Stimulated activated naive CD8-positive, alpha-beta T cell treated with anti-CD3 and anti-CD28 coated beads, Interleukin-15, amount 100 ng/mL, for 72 hours (primary cell): ENCODE data around the gene NTM.

Experiments used
- ATAC-seq: fragments of 150-1000 bp; cut with Tn5 transposase; 2 replicates; pipeline ENCODE4 v1.10.0; 2021; ENCODE audit warnings: mild to moderate bottlenecking, moderate library complexity
- DNase-seq, 2 donors: peaks; one replicate each; pipeline ENCODE4 v3.0.0; 2021 to 2022
- H3K27ac Mint-ChIP-seq, 2 donors: one replicate each; pipeline ENCODE4 v1.8.0; 2022; ENCODE audit warnings: mild to moderate bottlenecking in 2 of 2, mixed read lengths in 2 of 2, moderate library complexity in 2 of 2
- H3K27me3 Mint-ChIP-seq: one replicate; pipeline ENCODE4 v1.8.0; 2022; ENCODE audit warnings: mixed read lengths
- H3K4me1 Mint-ChIP-seq: one replicate; pipeline ENCODE4 v1.8.0; 2022; ENCODE audit warnings: mild to moderate bottlenecking, mixed read lengths
- H3K4me3 Mint-ChIP-seq, 2 donors: one replicate each; pipeline ENCODE4 v1.8.0; 2022; ENCODE audit warnings: mild to moderate bottlenecking in 2 of 2, mixed read lengths in 2 of 2, moderate library complexity in 1 of 2
- H3K9me3 Mint-ChIP-seq, 2 donors: one replicate each; pipeline ENCODE4 v1.8.0; 2022; ENCODE audit warnings: mixed read lengths in 2 of 2

Gene NTM

DNA sequence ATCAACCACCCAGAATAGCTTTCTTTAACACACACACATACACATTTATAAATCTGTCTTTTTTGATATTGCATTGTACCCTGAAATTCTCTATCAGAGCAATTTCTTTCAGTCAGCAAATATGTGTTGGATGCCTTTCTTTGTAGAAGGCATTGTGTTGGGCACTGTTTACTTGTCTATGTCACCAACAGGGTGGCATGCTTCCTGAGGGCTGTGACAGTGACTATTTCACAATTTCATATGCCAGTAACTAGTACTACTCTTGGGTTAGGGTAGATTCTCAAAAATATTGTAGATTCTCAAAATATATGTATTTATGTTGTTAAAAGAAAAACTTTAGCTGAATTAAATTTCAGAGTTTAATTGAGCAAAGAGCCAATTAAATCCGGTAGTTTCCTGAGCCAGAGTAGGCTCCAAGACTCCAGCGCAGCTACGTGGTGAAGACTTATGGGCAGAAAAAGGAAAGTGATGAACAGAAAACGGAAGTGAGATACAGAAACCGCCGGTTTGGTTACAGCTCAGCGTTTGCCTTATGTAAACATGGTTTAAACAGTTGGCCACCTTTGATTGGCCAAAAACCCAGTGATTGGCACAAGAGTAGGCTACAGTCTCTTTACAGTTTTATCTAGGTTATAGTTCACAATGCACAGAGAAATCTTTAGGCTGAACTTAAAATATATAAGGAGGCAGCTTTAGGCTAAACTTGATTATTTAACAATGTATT lies 723.3 kb downstream of the NTM start:
- ATAC-seq (no peak), DNase-seq (no peak)
- no peak overlapping the region for H3K4me3 Mint-ChIP-seq
- H3K27me3 Mint-ChIP-seq = no peaks in the 10 kb centered on the region
- peaks cover 0 to 15% of the 10 kb centered on the region in 2 donors for H3K9me3 Mint-ChIP-seq
- H3K4me1 Mint-ChIP-seq = no peaks in the 10 kb centered on the region
- no peak overlapping the region for H3K27ac Mint-ChIP-seq

DNA sequence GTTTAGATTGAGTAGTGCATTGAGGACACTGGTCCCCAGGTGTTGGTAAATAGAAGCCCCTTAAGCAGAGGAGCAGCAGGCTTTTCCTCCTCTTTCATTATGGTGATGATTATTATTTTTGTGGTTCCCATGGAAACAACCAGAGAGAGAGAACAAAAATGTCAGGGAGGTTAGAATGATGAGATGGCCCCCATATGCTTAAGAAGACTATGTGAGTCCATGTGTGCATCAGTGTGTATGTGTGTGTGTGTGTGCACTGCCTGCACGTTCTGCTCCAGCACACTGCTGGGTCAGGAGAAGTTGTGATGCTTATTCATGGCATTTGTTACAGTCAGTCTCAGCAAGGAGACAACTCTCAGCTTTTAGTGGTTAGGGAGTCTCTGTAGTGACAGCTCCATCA lies 724.2 kb downstream of the NTM start:
- ATAC-seq (no peak), DNase-seq (no peak)
- no peaks in the 10 kb centered on the region for H3K27me3 Mint-ChIP-seq
- H3K4me3 Mint-ChIP-seq = no peak overlapping the region
- no peak overlapping the region for H3K27ac Mint-ChIP-seq
- peaks cover 0 to 15% of the 10 kb centered on the region in 2 donors for H3K9me3 Mint-ChIP-seq
- H3K4me1 Mint-ChIP-seq = no peaks in the 10 kb centered on the region

GRCh38 chr11:132095230-132096131 lies 725.1 kb downstream of the NTM start:
- ATAC-seq = no peak
- Mint-ChIP-seq H3K27me3 (no peaks in the 10 kb centered on the region), H3K27ac (peak overlapping the region in 1 of 2 donors; percentile 79), H3K4me1 (no peaks in the 10 kb centered on the region), H3K9me3 (peaks cover 0 to 13% of the 10 kb centered on the region in 2 donors), H3K4me3 (no peak overlapping the region)
- DNase-seq = no peak

DNA sequence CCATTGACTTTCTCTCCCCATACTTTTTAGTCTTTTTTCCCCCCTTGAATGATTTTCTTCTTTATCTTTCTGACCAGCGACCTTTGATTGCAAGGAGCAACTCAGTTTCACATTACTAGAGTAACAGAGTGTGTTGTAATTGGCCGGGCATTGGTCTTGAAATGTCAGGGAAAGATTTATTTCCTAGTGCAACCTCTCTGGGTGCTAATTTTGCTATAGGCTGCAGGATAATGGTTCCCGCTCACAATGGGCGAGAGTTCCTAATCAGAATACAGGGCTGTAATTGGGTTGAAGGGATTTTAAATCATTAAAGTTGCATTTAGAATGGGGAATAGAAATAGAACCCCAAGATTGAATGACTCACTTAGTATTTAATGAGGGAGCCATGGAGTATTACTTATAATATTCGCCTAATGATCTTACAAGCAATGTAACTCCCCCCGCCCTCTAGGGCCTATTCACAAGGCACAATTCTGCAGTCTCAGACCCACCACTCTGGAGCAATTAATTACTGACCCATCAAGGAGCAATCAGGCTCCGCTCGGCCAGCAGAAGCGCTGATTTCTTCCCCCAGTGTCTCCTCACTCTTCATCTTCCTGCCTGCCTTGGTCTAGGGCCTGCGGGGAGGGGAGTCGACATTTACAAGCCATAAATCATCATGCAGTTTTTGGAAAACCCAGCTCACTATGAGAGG lies 725.9 kb downstream of the NTM start:
- Mint-ChIP-seq H3K9me3 (peaks cover 0 to 9% of the 10 kb centered on the region in 2 donors), H3K27me3 (no peaks in the 10 kb centered on the region), H3K27ac (peak overlapping the region in 1 of 2 donors; percentile 79), H3K4me3 (no peak overlapping the region), H3K4me1 (no peaks in the 10 kb centered on the region)
- DNase-seq (no peak), ATAC-seq (no peak)

GRCh38 chr11:132099692-132100091 lies 729.3 kb downstream of the NTM start:
- DNase-seq = no peak
- Mint-ChIP-seq H3K4me3 (no peak overlapping the region), H3K27me3 (no peaks in the 10 kb centered on the region), H3K4me1 (no peaks in the 10 kb centered on the region), H3K9me3 (peaks cover 0 to 4% of the 10 kb centered on the region in 2 donors), H3K27ac (no peak overlapping the region)
- ATAC-seq = no peak

GRCh38 chr11:132100583-132100982 lies 730.2 kb downstream of the NTM start:
- no peak for DNase-seq
- no peak for ATAC-seq
- peaks cover 0 to 4% of the 10 kb centered on the region in 2 donors for H3K9me3 Mint-ChIP-seq
- H3K4me1 Mint-ChIP-seq = no peaks in the 10 kb centered on the region
- H3K4me3 Mint-ChIP-seq = no peak overlapping the region
- no peaks in the 10 kb centered on the region for H3K27me3 Mint-ChIP-seq
- no peak overlapping the region for H3K27ac Mint-ChIP-seq

DNA sequence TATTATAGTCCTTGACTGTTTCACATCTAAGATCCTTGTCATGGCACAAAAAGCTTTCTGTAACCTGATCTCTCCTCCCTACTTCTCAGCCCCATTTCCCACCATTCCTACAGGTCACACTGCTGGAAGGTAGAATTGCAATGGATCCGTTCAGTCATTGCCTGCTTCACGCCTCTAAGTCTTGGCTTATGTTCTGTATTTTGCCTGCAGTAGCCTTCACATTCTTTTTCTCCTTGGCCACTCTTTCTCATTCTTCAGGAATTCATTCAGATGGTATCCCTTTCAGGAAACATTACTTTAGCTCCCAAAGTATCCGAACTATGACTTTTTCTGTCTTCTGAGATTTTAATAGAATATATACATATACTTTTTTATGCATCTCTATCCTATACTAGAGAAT lies 731.5 kb downstream of the NTM start:
- no peak for DNase-seq
- H3K9me3 Mint-ChIP-seq = peaks cover 0 to 4% of the 10 kb centered on the region in 2 donors
- H3K27ac Mint-ChIP-seq = no peak overlapping the region
- H3K4me1 Mint-ChIP-seq = no peaks in the 10 kb centered on the region
- no peak for ATAC-seq
- H3K4me3 Mint-ChIP-seq = no peak overlapping the region
- no peaks in the 10 kb centered on the region for H3K27me3 Mint-ChIP-seq

DNA sequence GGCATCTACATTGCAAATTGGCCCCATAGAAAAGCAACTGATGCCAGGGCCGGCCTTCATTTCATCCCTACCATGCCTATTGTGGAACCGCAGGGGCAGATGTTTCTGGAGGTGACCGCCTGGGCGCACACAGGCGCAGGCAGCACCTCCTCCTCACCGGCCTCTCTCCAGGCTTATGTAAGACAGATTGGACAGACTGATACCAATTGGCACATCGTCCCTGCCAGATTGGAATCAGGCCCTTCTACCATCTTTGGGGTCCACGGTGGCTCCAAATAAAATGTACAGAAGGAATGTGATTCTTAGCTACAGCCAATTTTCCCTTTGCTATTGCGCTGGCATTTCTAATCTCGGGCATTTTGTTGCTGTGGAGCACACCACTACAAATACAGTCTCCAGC lies 732.6 kb downstream of the NTM start:
- no peak overlapping the region for H3K4me3 Mint-ChIP-seq
- no peaks in the 10 kb centered on the region for H3K4me1 Mint-ChIP-seq
- DNase-seq = no peak
- H3K27ac Mint-ChIP-seq = no peak overlapping the region
- ATAC-seq = no peak
- H3K27me3 Mint-ChIP-seq = no peaks in the 10 kb centered on the region
- peaks cover 0 to 3% of the 10 kb centered on the region in 2 donors for H3K9me3 Mint-ChIP-seq

- H3K27me3 Mint-ChIP-seq = no peaks in the 10 kb centered on the region
- no peak overlapping the region for H3K4me3 Mint-ChIP-seq
- H3K4me1 Mint-ChIP-seq = no peaks in the 10 kb centered on the region
- DNase-seq (no peak), ATAC-seq (no peak)
- H3K9me3 Mint-ChIP-seq = peaks cover 0 to 6% of the 10 kb centered on the region in 2 donors
- H3K27ac Mint-ChIP-seq = no peak overlapping the region
Measured at GRCh38 chr11:132106096-132106982, 735.9 kb downstream of the NTM start.

- no peak for ATAC-seq
- H3K4me3 Mint-ChIP-seq = no peak overlapping the region
- H3K27ac Mint-ChIP-seq = no peak overlapping the region
- H3K27me3 Mint-ChIP-seq = no peaks in the 10 kb centered on the region
- H3K4me1 Mint-ChIP-seq = no peaks in the 10 kb centered on the region
- peaks cover 5 to 6% of the 10 kb centered on the region in 2 donors for H3K9me3 Mint-ChIP-seq
- DNase-seq = no peak
Measured at GRCh38 chr11:132111316-132111715, 740.9 kb downstream of the NTM start.

- Mint-ChIP-seq H3K4me1 (no peaks in the 10 kb centered on the region), H3K27ac (no peak overlapping the region), H3K9me3 (peaks cover 5 to 6% of the 10 kb centered on the region in 2 donors), H3K27me3 (no peaks in the 10 kb centered on the region), H3K4me3 (no peak overlapping the region)
- DNase-seq (no peak), ATAC-seq (no peak)
Measured at GRCh38 chr11:132111838-132112237, 741.4 kb downstream of the NTM start.

DNA sequence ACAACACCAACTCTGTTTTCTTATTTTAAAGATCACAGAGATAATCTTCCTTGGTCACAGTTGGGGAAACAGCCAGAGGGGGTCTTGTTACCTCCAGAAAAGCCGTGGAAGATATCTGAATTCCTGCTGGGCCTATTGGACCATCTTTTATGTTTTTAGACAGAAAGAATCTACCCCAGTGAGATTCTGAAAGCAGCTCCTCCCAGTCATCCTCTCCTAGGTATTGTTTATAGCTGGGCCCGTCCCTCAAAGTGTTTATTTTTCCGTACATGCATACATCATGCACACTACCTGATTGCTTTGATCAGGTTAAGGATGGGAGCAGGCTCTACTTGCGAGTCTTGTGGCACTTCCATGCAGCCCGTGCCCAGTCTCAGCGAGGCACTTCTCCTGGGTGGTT lies 742.4 kb downstream of the NTM start:
- Mint-ChIP-seq H3K27me3 (no peaks in the 10 kb centered on the region), H3K4me3 (no peak overlapping the region), H3K27ac (peak overlapping the region in 1 of 2 donors; percentile 66), H3K4me1 (no peaks in the 10 kb centered on the region), H3K9me3 (peaks cover 4 to 5% of the 10 kb centered on the region in 2 donors)
- ATAC-seq = no peak
- no peak for DNase-seq

GRCh38 chr11:132114185-132114584 lies 743.8 kb downstream of the NTM start:
- no peaks in the 10 kb centered on the region for H3K4me1 Mint-ChIP-seq
- H3K9me3 Mint-ChIP-seq = peaks cover 0 to 5% of the 10 kb centered on the region in 2 donors
- DNase-seq (no peak), ATAC-seq (no peak)
- H3K4me3 Mint-ChIP-seq = no peak overlapping the region
- H3K27ac Mint-ChIP-seq = no peak overlapping the region
- no peaks in the 10 kb centered on the region for H3K27me3 Mint-ChIP-seq

DNA sequence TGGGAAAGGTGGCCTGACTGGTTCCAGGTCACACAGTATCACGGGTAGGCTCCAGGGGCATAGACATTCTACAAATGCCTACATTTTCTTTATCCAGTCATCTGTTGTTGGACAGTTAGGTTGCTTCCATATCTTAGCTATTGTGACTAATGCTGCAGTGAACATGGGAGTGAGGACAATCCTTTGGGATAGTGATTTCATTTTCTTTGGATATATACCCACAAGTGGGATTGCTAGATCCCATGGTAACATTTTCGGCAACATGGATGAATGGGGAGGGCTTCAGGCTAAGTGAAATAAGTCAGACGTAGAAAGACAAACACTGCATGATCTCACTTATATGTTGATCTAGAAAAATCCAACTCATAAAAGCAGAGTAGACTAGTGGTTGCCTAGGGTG lies 744.3 kb downstream of the NTM start:
- H3K9me3 Mint-ChIP-seq = peaks cover 0 to 5% of the 10 kb centered on the region in 2 donors
- ATAC-seq = no peak
- H3K27me3 Mint-ChIP-seq = no peaks in the 10 kb centered on the region
- DNase-seq = no peak
- H3K27ac Mint-ChIP-seq = no peak overlapping the region
- no peaks in the 10 kb centered on the region for H3K4me1 Mint-ChIP-seq
- H3K4me3 Mint-ChIP-seq = no peak overlapping the region

GRCh38 chr11:132115454-132115853 lies 745.0 kb downstream of the NTM start:
- H3K27ac Mint-ChIP-seq = no peak overlapping the region

More at GRCh38 chr11:132115454-132115853, 745.0 kb downstream of the NTM start:
- ATAC-seq = no peak
- peaks cover 0 to 5% of the 10 kb centered on the region in 2 donors for H3K9me3 Mint-ChIP-seq
- no peak overlapping the region for H3K4me3 Mint-ChIP-seq
- DNase-seq = no peak
- no peaks in the 10 kb centered on the region for H3K4me1 Mint-ChIP-seq
- H3K27me3 Mint-ChIP-seq = no peaks in the 10 kb centered on the region
